Regular cardiac myocyte (primary cell): ENCODE measurements around the gene ADGRD2. TPM values are rescaled to one million over a fixed set of nuclear protein-coding genes. Genes with fewer than 3 reads are reported as not detected.

ENCODE experiments used
- total RNA-seq: library from RNA; depleted of rRNA; stranded (reverse); fragments of >200 nt; gene quantifications from 2 replicates; pipeline ENCODE4 v1.2.3, GENCODE V29; 2014

ADGRD2 gene, protein sequence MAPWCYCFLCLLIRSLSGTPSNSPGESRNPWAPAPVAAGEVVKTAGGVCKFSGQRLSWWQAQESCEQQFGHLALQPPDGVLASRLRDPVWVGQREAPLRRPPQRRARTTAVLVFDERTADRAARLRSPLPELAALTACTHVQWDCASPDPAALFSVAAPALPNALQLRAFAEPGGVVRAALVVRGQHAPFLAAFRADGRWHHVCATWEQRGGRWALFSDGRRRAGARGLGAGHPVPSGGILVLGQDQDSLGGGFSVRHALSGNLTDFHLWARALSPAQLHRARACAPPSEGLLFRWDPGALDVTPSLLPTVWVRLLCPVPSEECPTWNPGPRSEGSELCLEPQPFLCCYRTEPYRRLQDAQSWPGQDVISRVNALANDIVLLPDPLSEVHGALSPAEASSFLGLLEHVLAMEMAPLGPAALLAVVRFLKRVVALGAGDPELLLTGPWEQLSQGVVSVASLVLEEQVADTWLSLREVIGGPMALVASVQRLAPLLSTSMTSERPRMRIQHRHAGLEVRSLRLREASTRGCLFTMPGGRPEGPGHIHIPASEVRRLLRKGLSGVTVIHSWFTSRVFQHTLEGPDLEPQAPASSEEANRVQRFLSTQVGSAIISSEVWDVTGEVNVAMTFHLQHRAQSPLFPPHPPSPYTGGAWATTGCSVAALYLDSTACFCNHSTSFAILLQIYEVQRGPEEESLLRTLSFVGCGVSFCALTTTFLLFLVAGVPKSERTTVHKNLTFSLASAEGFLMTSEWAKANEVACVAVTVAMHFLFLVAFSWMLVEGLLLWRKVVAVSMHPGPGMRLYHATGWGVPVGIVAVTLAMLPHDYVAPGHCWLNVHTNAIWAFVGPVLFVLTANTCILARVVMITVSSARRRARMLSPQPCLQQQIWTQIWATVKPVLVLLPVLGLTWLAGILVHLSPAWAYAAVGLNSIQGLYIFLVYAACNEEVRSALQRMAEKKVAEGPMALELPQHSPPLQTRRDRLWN
- not detected in 2 replicates for total RNA-seq

DNA sequence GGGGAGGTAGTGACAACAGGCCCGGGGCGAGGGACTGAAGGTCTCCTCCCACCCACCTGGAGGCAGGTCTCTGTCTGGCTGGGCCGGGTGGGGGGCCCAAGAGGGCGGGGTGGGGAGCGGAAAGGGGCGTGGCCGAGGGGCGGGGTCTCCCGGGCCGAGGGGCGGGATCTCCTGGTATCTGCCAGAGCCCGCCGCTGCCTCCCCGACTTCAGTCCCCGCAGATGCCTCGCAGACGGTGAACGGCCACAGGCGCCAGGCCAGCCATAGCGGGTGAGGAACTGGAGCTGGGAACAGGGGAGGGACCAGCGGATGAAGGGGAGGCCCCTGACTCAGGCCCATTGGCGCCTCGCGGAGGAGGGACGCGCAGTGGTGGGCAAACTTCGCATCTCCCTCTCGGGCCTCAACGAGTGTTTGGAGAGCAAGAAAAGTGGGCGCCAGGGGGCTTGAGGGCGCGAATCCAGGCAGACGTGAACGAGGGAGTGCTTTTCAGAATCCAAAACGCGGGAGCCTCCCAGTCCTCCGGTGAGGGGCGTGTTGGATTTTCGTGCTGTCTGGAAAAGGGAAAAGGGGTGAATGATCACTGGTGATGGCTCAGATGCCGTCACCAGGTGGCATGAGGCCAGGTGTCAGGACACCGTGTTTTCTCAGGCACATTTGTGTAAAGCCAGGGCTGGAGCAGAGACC is at the start of gene ADGRD2:
Gene ADGRD2, plus strand, starts transcription at position 211 of the 684 bp plus-strand sequence. CDS start 1,216 bp downstream, outside the sequence.

DNA sequence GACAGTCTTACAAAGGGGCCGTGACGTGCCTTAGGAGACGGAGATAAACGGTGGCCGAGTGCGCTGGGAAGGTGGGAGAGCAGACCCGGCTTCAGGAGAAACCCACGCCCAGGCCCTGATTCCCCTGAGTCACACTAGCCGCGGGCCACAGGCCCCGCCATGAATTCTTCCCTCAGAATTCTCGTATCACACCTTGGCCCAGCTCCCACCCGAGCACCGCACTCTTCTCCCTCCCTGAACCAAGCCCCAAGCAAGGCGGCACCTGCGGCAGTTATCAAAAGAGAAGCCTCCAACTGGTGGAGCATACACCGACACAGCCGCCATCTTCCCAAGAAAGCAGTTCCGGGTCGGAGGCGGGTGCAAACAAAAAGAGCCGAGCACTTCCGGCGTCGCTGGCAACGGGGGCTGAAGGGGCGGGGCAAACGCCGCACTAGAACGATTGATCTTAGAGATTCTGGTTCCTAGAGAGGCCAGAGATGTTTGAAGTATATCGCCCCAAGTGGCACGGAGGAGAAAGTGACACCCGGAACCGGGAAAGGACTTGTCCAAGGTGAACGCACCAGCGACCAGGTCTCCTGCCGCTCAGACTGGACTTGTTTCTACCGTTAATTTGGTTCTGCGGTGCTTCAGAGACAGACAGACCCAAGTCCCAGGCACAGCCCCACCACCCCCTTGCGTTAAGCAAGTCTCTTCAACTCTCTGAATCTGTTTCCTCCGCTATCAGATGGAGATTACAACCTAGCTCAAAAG is 35.0 kb upstream of the ADGRD2 start, which contains the start of gene PSMB7:
Gene PSMB7, minus strand, starts transcription at position 341 of the 750 bp plus-strand sequence. Its CDS starts 17 bp downstream, at position 324.

DNA sequence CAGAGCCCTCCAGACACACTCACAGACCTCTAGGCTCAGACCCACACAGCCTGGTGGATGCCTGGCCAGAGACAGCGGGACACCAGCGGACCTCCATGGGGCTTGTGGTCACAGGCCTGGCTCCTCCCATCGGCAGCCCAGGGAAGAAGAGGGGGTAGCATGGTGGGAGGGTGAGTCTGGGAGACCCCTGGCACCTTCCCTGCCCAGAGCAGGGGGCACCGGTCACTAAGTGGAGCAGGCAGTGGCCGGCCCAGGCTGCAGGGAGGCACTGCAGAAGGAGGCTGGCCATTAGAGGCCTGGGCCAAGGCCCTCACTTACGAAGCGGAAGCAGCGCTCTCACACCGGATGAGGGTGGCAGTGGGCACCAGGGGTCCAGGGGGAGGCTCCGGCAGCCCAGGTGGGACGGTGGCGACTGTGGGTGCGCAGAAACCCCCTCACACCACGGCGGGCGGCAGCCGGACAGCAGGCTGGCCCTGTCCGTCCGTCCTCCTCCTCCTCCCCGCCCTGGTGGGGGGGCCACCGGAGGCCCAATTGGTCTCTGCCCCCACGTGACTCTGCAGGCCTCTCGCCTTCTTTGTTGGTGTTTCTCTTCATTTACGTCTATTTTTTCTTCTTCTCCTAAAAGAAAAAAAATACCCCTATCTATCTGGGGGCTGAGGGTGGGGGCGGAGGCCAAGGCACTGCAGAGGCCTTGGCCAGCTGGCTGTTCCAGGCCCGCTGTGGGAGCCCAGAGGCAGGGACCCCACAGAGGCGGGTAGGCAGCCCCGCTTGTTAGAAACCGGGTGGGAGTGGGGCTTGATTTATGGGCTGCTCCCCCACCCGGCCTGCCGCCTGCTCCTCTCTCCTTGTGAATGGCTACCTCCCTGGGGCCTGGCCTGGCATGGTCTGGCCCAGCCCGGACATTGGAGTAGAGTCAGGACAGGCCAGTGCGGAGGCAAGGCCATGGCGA is 57.0 kb downstream of the ADGRD2 start, which contains the start of gene NR5A1:
Gene NR5A1, minus strand, starts transcription at position 469 of the 949 bp plus-strand sequence. CDS start 4,004 bp downstream, outside the sequence.

Other genes with a start within 250 kb of the ADGRD2 start
- gene NEK6, start 192.5 kb upstream of the ADGRD2 start, total RNA-seq: 33.5 and 51.0 TPM in 2 replicates
- 144 and 317 TPM in 2 replicates for gene PSMB7, start 35.0 kb upstream of the ADGRD2 start, total RNA-seq
- under 0.01 TPM in 1 of 2 replicates, not detected in the other for gene NR5A1, start 56.9 kb downstream of the ADGRD2 start, total RNA-seq